CD4-positive, alpha-beta T cell treated with Interleukin-2 at 100 ng/mL for 4 hours (primary cell): ENCODE measurements around the gene ZNF865.
"Not testable (repeated sequence)": the region's sequence is repeated elsewhere in the genome, so short reads cannot be mapped to it uniquely, and the experiment has no call there.

Experiments
- DNase-seq: peaks from one replicate; pipeline ENCODE4 v3.0.0-alpha.2; 2020; ENCODE audit warnings: low spot score

Gene ZNF865

DNA sequence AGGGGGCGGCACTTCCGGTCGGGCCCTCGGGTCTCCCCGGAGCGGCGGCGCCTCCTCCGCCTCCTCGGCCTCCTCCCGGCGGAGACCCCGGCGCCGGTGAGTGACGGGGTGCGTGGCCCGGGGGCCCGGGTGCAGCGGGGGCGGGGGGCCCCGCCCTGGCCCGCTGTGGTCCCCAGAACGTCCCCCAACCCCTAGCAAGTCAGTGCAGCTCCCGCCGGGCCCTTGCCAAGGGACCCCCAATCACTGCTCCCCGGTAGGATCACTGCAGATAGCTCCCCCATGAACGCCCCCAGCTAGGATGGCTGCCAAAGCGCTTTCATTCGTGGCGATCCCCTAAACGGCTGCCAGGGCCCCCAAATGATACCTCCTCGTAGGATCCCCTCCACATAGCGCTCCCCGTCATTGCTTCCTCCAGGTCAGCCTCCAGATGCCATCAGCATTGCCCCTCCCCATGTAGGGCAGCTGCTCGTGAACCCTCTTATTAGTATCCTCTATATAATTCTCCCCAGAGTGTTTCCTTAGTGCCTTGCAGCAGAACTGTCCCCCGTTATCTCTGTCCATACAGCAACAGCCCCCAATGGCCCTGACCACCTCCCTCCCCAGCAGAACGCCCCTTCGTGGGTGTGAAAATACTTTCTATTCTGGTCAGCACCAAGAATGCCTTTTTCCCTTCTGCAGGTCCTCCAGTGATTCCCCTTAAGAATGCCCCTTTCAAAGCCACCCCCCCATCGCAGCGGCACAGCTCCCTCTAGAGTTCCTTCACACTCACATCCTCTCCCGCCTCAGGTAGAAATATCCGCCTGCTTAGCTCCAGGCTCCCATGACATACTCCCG is at the start of gene ZNF865:
Gene ZNF865, plus strand, starts transcription at position 11 of the 834 bp plus-strand sequence. CDS start 7,972 bp downstream, outside the sequence.
- peak; percentile 66 for DNase-seq

GRCh38 chr19:55559684-55560083 is 45.8 kb upstream of the ZNF865 start:
- DNase-seq: no peak

- DNase-seq: no peak
These were observed 42.2 kb upstream of the ZNF865 start for GRCh38 chr19:55563261-55563690.

DNA sequence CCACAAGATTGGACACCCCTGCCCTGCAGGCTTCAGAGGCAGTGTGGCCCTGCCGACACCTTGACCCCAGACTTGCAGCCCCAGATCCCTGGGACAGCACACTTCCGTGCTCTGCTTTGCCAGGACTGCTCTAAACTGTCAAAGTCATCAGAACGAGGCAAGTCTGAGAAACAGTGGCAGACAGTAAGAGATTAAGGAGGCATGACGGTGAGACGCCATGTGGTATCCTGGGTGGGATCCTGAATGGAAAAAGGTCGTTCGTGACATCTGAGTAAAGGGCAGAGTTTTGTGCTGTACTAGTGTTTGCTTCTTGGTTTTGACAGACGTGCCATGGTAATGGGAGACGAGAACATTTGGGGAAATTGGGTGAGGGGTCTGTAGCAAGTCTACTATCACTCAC is 38.6 kb upstream of the ZNF865 start:
- DNase-seq: no peak

DNA sequence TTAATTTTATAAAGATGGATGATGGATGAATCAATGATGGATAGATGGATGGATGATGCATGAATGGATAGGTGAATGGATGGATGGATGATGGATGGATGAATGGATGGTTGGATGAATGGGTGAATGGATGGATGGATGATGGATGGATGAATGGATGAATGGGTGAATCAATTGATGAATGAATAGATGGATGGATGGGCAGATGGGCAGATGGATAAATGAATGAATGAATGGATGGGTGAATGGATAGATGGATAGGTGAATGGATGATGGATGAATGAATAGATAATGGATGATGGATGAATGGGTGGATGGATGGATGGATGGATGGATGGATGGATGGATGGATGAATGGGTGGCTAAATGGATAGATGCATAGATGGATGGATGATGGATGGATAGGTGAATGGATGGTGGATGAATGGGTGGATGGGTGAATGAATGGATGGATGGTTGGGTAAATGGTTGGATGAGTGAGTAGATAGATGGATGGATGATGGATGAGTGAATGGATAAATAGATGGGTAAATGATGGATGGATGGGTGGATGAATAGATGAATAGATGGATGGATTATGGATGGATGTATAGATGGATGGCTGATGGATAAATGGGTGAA is 37.6 kb upstream of the ZNF865 start:
- no peak for DNase-seq

- DNase-seq: not testable (repeated sequence)
These were observed 36.0 kb upstream of the ZNF865 start for GRCh38 chr19:55569477-55569876.

DNA sequence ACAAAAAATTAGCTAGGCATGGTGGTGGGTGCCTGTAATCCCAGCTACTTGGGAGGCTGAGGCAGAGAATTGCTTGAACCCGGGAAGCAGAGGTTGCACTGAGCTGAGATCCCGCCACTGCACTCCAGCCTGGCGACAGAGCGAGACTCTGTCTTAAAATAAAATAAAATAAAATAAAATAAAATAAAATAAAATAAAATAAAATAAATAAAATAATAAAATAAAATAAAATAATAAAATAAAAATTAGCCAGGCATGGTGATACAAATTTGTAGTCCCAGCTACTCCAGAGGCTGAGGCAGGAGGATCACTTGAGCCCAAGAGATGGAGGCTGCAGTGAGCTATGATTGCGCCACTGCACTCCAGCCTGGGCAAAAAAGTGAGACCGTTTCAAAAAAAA is 31.5 kb upstream of the ZNF865 start:
- DNase-seq: not testable (repeated sequence)

DNA sequence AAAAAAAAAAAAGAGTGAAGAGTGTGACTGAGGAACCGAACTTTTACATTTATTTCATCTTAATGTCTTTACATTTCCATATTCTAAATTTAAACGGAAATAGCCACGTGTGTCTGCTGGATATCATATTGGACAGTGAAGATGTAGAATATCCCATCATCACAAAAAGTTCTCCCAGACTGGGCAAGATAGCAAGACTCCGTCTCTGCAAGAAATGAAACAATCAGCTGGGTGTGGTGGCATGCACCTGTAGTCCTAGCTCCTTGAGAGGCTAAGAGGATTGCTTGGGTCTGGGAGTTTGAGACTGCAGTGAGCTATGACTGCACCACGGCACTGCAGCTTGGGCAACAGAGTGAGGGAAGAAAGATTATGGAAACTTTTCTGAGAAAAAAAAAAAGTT is 28.7 kb upstream of the ZNF865 start:
- DNase-seq: no peak

DNA sequence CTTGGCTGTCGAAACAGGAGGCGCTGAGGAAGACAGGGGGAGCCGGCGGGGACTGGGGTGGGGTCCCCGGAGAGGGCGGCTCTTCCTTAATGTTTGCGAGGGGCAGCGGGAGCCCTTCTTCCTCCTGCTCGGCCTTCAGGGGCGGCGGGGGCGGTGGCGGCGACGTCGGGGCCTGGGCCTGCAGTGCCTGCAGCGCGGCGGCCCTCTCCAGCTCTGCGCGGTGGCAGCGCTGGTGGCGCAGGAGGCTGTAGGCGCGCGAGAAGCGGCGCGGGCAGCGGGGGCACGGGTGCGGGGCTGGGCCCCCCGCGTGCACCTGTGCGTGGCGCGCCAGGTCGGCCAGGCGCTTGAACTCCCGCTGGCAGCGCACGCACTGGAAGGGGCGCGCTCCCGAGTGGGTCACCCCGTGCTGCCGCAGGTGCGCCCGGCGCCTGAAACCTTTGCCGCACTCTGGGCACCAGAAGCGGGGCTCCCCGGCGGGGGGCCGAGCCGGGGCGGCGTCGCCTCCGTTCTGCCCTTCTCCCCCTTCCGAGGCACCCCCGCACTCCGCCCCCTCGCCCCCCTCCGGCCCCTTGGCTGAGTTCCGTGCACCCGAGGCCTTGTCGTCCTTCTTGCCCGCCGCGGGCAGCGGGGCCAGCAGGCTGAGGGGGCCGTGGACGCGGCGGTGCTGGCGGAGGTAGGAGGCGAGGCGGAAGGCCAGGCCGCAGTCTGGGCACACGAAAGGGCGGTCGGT is 27.3 kb upstream of the ZNF865 start:
- no peak for DNase-seq

DNA sequence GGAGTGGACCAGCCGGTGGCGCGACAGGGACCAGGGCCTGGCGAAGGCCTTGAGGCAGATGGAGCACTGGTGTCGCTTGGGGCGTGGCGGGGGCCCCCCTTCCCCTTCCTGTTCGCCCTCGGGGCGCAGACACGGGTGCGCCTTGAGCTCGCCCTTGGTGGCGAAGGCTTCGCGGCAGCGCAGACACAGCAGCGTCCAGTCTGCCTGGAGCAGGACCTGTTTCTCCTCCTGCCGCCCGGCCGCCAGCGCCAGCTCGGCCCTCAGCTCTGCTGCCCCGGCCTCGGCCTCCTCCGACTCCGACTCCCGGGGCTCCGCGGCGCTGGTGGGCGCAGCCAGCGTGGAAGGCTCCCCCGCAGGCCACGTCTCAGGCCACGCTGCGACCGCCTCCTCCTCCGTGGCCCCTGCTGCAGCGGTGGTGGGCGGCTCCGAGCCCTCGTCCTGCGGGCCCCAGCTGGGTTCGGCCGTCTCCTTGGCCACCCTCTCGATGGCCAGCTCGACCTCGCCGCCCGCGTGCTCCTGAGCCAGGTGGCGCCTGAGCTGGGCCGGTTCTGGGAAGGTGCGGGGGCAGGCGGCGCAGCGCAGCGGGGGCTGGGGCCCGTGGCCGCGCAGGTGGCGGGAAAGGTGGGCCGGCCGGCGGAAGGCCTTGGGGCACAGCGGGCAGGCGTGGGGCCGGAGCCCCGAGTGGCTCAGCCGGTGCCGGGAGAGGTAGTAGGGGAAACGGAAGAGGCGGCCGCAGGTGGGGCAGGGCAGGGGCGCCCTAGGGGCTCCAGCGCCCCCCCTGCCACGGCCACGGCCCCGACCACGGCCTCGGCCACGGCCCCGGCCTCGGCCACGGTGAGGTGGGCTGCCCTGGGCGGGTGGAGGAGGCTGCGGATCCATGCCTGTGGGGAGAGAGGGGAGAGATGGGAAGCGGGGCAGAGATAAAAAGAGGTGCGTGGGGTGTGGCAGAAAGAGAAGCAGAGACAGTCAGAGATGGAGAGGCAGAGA is 26.4 kb upstream of the ZNF865 start:
- no peak for DNase-seq

DNA sequence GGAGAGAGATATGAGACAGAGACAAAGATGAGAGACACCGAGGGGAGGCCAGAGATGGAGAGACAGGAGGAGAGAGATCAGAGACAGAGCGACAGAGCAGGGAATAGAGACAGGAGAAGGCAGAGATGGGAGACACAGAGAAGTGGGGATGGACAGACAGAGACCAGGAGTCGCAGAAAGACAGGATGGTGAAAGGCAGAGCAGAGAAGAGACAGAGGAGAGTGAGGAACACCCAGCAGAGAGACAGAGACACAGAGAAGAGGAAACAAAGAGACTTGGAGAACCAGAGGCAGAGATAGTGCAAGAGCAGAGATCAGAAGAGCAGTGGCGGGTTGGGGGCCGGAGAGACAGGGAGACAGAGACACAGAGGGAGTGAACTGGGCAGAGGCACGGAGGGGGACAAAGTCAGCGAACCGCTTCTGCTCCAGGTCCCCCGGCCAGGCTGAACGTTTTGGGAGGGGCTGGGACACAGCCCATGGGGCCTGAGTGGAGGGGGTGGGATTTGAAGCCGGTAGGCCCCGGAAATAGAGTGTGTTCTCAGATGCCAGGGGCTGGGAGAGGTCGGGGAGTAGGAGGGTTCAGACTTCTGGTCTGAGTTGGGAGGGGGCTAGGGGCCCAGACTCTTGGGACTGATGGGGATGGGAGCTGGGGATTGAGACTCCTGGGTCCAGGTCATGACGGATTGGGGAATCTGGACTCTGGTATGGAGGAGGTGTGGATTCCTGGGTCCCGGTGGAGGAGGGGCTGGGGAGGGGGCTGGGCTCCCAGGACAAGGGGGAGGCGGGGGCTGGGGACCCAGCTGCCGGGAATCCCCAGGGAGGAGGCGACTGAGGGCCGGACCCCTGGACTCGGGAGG is 25.5 kb upstream of the ZNF865 start:
- DNase-seq: no peak

- peak; percentile 76 for DNase-seq
These were observed 24.8 kb upstream of the ZNF865 start, which contains the start of gene ZNF579 for GRCh38 chr19:55580628-55581144. Gene ZNF579 (minus strand): TSS chr19:55580848. CDS start chr19:55579639, 1,209 bp downstream.

GRCh38 chr19:55581145-55581822 is 24.2 kb upstream of the ZNF865 start:
- DNase-seq: no peak

GRCh38 chr19:55581823-55582223 is 23.6 kb upstream of the ZNF865 start:
- DNase-seq: no peak

DNA sequence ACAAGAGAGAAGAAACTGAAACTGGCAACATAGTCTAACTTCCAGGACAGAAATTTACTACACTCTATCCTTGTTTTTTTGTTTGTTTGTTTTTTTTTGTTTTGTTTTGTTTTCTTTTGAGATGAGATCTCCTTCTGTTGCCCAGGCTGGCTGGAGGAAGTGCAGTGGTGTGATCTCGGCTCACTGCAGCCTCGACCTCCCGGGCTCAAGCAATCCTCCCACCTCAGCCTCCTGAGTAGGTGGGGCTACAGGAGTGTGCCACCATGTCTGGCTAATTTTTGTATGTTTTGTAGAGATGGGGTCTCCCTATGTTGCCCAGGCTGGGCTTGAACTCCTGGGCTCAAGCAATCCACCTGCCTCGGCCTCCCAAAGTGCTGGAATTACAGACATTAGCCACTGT is 23.2 kb upstream of the ZNF865 start:
- not testable (repeated sequence) for DNase-seq

DNA sequence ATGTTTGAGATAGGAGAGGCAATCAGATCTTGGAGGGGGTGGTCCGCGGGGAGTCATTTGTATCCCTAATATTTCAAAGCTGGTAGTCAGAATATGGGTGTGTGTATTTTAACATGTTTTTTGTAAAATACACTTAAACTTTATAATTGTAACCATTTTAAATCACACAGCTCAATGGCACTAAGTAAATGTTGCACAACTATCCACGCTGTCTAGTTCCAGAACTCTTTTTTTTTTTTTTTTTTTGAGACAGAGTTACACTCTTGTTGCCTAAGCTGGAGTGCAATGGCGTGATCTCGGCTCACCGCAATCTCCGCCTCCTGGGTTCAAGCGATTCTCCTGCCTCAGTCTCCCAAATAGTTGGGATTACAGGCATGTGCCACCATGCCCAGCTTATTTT is 21.6 kb upstream of the ZNF865 start:
- DNase-seq: not testable (repeated sequence)

DNA sequence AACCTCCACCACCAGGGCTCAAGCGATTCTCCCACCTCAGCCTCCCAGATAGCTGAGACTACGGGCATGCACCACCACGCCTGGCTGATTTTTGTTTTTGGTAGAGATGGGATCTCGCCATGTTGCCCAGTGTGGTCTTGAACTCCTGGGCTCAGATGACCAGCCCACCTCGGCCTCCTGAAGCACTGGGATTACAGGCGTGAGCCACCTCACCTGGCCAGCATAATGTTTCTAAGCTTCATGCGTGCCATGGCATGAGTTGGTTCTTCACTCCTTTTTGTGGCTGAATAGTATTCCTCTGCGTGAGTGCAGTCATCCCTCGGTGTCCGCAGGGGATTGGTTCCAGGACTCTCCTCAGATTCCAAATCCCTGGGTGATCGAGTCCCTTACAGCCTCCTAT is 20.6 kb upstream of the ZNF865 start:
- no peak for DNase-seq

DNA sequence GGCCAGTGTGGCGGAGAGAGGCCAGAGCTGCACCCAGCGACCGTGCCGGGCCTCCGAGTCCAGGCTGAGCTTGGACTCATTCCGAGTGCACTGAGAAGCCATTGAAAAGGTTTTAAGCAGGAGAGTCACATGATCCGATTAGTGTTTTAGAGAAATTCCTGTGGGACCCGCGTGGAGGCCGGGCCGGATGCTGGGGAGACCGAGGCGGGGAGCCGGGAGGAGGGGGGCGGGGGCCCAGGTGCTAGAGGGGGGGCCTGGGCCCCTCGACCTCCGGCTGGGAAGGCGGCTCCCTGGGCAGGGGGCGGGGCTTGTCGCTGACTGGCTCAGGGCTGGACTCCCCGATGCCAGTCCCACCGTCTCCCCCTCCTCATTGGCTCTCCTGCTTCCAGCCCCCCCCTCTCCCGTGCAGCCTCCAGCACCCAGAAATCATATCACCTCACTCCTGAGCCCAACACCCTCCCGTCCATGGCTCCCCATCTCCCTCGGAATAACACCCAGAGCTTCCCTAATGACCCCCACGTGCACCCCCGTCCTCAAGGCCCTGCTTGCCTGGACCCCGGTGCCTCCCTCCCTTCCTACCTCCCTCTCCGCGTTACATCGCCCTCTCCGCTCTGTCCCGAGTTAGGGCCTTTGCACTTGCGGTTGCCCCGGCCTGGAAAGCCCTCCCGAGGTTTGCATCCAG is 19.6 kb upstream of the ZNF865 start:
- DNase-seq: no peak
